GM21390 (cell line): ENCODE measurements around the gene GAPVD1.

Experiments
- ATAC-seq: cut with Tn5 transposase; IDR thresholded peaks from one replicate; pipeline ENCODE4 v1.9.1; 2021; ENCODE audit not compliant: unreplicated experiment

Gene GAPVD1

GRCh38 chr9:125404733-125405132 is 143.1 kb downstream of the GAPVD1 start:
- no peak for ATAC-seq

- no peak for ATAC-seq
Measured at GRCh38 chr9:125405938-125406809, 144.5 kb downstream of the GAPVD1 start.

GRCh38 chr9:125406810-125407087 is 145.1 kb downstream of the GAPVD1 start:
- ATAC-seq, result no peak

GRCh38 chr9:125407432-125407973 is 145.9 kb downstream of the GAPVD1 start:
- ATAC-seq, result peak; percentile 20

GRCh38 chr9:125407974-125408900 is 146.6 kb downstream of the GAPVD1 start:
- peak; percentile 84 for ATAC-seq

GRCh38 chr9:125409217-125409636 is 147.6 kb downstream of the GAPVD1 start:
- ATAC-seq, result no peak

- no peak for ATAC-seq
Measured at GRCh38 chr9:125409637-125410521, 148.3 kb downstream of the GAPVD1 start.

GRCh38 chr9:125410522-125410894 is 148.9 kb downstream of the GAPVD1 start:
- no peak for ATAC-seq

GRCh38 chr9:125411171-125411756 is 149.6 kb downstream of the GAPVD1 start:
- no peak for ATAC-seq

- no peak for ATAC-seq
Measured at GRCh38 chr9:125412166-125412565, 150.5 kb downstream of the GAPVD1 start.

- no peak for ATAC-seq
Measured at GRCh38 chr9:125413579-125413978, 152.0 kb downstream of the GAPVD1 start.

- no peak for ATAC-seq
Measured at GRCh38 chr9:125415583-125416460, 154.2 kb downstream of the GAPVD1 start.

GRCh38 chr9:125416517-125416916 is 154.9 kb downstream of the GAPVD1 start:
- ATAC-seq, result no peak
